Activated naive CD8-positive, alpha-beta T cell treated with anti-CD3 and anti-CD28 coated beads, Interleukin-2, amount 50 U/mL, for 24 hours (primary cell): ENCODE results near the gene ST8SIA6.
A peak's percentile ranks its signal among the peaks of the same experiment; 100 is the strongest.

Experiments used
- ATAC-seq: fragments of 150-1000 bp; cut with Tn5 transposase; one replicate; pipeline ENCODE4 v1.10.0; 2021
- DNase-seq: peaks from one replicate; pipeline ENCODE4 v3.0.0; 2021
- H3K27ac Mint-ChIP-seq: one replicate; pipeline ENCODE4 v1.8.0; 2021; ENCODE audit warnings: mild to moderate bottlenecking, mixed read lengths
- H3K27me3 Mint-ChIP-seq: one replicate; pipeline ENCODE4 v1.8.0; 2021; ENCODE audit warnings: mixed read lengths
- H3K36me3 Mint-ChIP-seq: one replicate; pipeline ENCODE4 v1.8.0; 2021; ENCODE audit warnings: low read depth, mixed read lengths
- H3K4me1 Mint-ChIP-seq: one replicate; pipeline ENCODE4 v1.8.0; 2021; ENCODE audit warnings: mixed read lengths
- H3K4me3 Mint-ChIP-seq: one replicate; pipeline ENCODE4 v1.8.0; 2021; ENCODE audit warnings: mild to moderate bottlenecking, moderate library complexity, mixed read lengths
- H3K9me3 Mint-ChIP-seq: one replicate; pipeline ENCODE4 v1.8.0; 2021; ENCODE audit warnings: mixed read lengths

The ST8SIA6 gene

GRCh38 chr10:17273403-17273802, 181.0 kb downstream of the ST8SIA6 start:
- Mint-ChIP-seq H3K36me3 (no peaks in the 10 kb centered on the region), H3K9me3 (peaks cover 5% of the 10 kb centered on the region), H3K4me3 (no peak overlapping the region), H3K27ac (no peak overlapping the region), H3K4me1 (peaks cover 3% of the 10 kb centered on the region), H3K27me3 (peaks cover 8% of the 10 kb centered on the region)
- ATAC-seq (peak; percentile 89), DNase-seq (no peak)

GRCh38 chr10:17272648-17273047, 181.7 kb downstream of the ST8SIA6 start:
- ATAC-seq = no peak
- no peak for DNase-seq
- no peaks in the 10 kb centered on the region for H3K36me3 Mint-ChIP-seq
- H3K27ac Mint-ChIP-seq = no peak overlapping the region
- H3K27me3 Mint-ChIP-seq = peaks cover 8% of the 10 kb centered on the region
- H3K4me1 Mint-ChIP-seq = peaks cover 3% of the 10 kb centered on the region
- H3K9me3 Mint-ChIP-seq = peaks cover 2% of the 10 kb centered on the region
- no peak overlapping the region for H3K4me3 Mint-ChIP-seq
